GM15510 (cell line): ENCODE results near the gene ATG101.

Experiments
- POLR2A ChIP-seq: IDR thresholded peaks from 3 replicates; pipeline ENCODE4 v1.6.1; 2011; ENCODE audit warnings: borderline replicate concordance; ENCODE audit not compliant: insufficient read length; ENCODE audit errors: extremely low read depth

The ATG101 gene

GRCh38 chr12:52069327-52070184, at the start of gene ATG101:
ATG101 (plus strand) TSS chr12:52069978; CDS start chr12:52073651, 3,673 bp downstream.
- TF ChIP-seq POLR2A, result peak; percentile 89

DNA sequence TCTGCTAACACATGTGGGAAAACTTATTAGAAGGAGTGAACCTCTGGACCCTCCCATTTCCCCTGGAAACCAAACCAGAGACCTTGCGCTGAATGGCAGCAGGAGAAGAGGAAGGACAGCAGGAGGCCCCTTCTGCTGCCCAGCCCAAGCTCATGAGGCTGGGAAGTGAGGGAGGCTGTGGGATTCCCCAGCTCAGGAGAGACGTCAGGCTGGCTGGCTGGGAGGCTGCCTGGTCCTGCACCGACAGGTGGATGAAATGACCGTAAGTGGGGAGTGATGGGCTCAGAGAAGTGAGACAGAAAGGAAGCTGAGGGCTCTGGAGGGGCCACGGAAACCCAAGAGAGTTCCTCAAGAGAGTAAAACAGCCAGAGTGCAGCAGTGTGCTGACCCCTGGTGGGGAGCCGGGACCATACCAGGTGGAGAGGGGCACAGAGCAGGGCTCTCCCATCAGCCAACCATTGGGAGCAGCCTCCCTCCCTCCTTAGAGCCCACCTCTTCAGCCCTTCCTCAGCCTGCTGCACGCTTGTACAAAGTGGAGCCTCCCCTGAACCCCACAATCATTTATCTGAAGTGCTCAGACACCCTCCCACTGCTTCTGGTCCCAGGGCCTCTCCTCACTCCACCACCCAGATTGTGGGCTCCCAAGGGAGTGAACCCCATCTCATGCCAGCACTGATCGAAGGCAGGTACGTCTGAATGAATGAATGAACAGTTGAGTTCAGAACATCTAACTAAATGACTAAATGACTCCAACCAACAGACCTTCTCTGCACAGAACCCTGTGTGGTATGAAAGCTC, 49.0 kb upstream of the ATG101 start:
- TF ChIP-seq POLR2A, result no peak

DNA sequence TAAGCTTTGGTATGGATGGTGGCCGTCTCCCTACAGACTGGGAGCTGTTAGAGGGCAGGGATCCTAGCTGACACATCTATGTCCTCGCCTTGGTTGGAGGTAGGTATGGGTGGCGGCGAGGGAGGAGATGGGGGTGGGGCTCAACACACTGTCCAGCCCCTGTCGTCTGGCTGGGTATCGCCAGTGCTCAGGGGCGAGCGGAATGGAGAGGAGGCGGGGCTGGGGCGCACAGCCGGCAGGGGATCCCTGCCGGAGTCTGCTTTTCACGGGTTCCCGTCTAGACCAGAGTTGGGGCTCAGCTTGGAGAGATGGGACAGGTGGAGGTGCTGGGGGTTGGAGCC, 47.0 kb upstream of the ATG101 start:
- TF ChIP-seq POLR2A, result no peak

GRCh38 chr12:52023182-52023975, 46.4 kb upstream of the ATG101 start:
- TF ChIP-seq POLR2A, result no peak

- TF ChIP-seq POLR2A, result no peak
Observed at GRCh38 chr12:52023976-52024688, 45.6 kb upstream of the ATG101 start.

DNA sequence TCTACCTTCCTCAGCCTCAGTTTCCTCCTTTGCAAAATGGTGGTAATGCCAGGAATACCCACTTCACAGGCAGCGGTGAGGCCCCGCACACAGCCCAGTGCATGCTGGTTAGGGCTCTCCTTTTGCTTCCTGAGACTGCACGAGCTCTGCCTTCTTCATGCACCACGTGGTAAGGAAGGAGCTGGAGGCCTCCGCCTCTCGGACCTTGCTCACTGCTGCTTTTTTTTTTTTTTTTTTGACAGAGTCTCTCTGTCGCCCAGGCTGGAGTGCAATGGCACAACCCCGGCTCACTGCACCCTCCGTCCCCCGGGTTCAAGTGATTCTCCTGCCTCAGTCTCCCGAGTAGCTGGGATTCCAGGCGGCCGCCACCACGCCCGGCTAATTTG, 44.9 kb upstream of the ATG101 start:
- no peak for TF ChIP-seq POLR2A

GRCh38 chr12:52026263-52026662, 43.5 kb upstream of the ATG101 start:
- no peak for TF ChIP-seq POLR2A

DNA sequence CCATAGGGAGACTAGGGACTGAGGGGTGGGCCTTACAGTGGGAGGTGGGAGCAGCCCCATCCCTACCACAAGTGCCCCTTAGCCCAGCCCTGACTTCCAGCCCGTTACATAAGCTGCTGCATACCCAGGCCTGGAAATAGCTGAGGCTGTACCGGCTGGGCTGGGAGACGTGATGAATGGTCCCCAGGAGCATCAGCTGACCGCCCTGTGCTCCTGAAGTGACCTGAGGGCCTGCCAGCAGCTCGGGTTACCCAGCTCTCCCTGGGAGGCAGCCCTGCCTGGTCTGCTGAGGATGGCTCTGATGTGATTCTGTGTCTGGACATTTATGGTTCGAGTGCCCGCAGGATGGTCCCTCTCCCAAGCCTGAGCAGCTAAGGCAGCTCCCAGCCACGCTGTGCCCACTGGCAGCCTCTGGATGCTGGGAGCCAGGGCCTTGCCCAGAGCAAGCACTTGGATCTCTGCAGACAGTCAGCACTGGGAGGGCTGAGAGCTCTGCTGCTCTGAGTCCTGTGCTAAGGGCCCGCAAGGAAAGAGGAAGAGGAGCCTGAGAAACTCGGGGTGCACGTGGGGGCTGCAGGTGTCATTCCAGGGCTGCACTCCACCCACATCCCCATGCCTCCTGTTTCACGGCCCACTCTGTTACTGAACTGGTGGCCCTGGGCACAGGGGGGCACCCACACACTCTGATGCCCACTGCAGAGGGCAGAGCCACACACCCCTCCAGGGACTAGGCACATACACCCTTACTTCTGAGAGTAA, 42.5 kb upstream of the ATG101 start:
- no peak for TF ChIP-seq POLR2A

- no peak for TF ChIP-seq POLR2A
Observed at GRCh38 chr12:52029685-52030084, 40.1 kb upstream of the ATG101 start.

- TF ChIP-seq POLR2A, result no peak
Observed at GRCh38 chr12:52032446-52032803, 37.4 kb upstream of the ATG101 start.

- peak; percentile 53 for TF ChIP-seq POLR2A
Observed at GRCh38 chr12:52032804-52033445, 36.9 kb upstream of the ATG101 start.

GRCh38 chr12:52033446-52034140, 36.2 kb upstream of the ATG101 start:
- TF ChIP-seq POLR2A, result no peak

GRCh38 chr12:52035190-52035589, 34.6 kb upstream of the ATG101 start:
- no peak for TF ChIP-seq POLR2A

DNA sequence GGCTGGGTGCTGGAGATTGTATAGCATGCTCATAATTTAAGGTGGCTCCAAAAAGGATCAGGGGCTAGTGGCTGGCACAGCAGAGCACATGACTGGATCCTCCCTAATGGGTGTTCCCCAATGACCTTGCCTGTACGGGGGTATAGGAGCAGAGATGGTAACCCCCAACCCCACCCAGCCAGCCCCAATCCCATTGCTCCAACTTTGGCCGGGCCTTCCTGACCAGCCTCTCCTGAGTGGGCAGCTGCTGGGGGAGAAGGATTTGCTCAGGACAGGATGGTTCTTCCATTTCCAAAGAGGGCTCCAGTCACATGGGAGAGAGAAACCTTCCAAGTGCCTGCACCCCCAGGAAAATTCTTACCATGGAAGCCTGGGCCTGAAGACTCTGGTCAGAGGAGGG, 33.9 kb upstream of the ATG101 start:
- no peak for TF ChIP-seq POLR2A
